Thoracic aorta (tissue), 2 donors: ENCODE data around the gene TKT. TPM values are rescaled to one million over a fixed set of nuclear protein-coding genes. Genes with fewer than 3 reads are reported as not detected.
A peak's percentile ranks its signal among the peaks of the same experiment; 100 is the strongest.

Experiments
- ATAC-seq: fragments of 150-250 bp; one replicate; pipeline ENCODE4 v1.8.0; 2017; ENCODE audit warnings: low read depth; ENCODE audit not compliant: insufficient number of reproducible peaks, low FRiP score
- DNase-seq: peaks from one replicate; pipeline ENCODE4 v3.0.0-alpha.2; 2020; ENCODE audit warnings: low spot score
- H3K27ac ChIP-seq, 2 donors: fragments of 200-600 bp; sonication (generic); 1 replicate in 1 of 2; 2 replicates in 1 of 2; pipeline ENCODE4 v1.5.1; 2016; ENCODE audit warnings: mild to moderate bottlenecking in 2 of 2, moderate library complexity in 2 of 2
- H3K27me3 ChIP-seq: fragments of 200-600 bp; sonication (generic); replicated peaks from 2 replicates; pipeline ENCODE4 v1.6.0; 2016; ENCODE audit warnings: mild to moderate bottlenecking; ENCODE audit not compliant: insufficient read depth
- H3K36me3 ChIP-seq: fragments of 200-600 bp; sonication (generic); one replicate; pipeline ENCODE4 v1.5.1; 2016
- H3K4me1 ChIP-seq, 2 donors: fragments of 200-600 bp; sonication (generic); 1 replicate in 1 of 2; 2 replicates in 1 of 2; pipeline versions ENCODE4 v1.5.1 to v1.6.0; 2016; ENCODE audit warnings: low read depth in 2 of 2, mild to moderate bottlenecking in 1 of 2; ENCODE audit not compliant: control insufficient read depth in 1 of 2
- H3K4me3 ChIP-seq: fragments of 200-600 bp; sonication (generic); 2 replicates; pipeline ENCODE4 v1.5.1; 2016; ENCODE audit warnings: mild to moderate bottlenecking
- H3K9me3 ChIP-seq: fragments of 200-600 bp; sonication (generic); 2 replicates; pipeline ENCODE4 v1.5.1; 2016
- total RNA-seq, 2 donors: library from RNA; depleted of rRNA; stranded (reverse); fragments of >200 nt; gene quantifications; one replicate each; pipeline versions ENCODE4 v1.1.0 to v1.2.3, GENCODE V29; 2016
- TF ChIP-seq, protein P1 (sequence below): fragments of 200-600 bp; sonication (generic); IDR thresholded peaks from one replicate; pipeline ENCODE4 v1.5.1; 2019; ENCODE audit warnings: antibody characterized with exemption

The TKT gene
- total RNA-seq, 2 donors from 2014 or later: 138 to 240 TPM

DNA sequence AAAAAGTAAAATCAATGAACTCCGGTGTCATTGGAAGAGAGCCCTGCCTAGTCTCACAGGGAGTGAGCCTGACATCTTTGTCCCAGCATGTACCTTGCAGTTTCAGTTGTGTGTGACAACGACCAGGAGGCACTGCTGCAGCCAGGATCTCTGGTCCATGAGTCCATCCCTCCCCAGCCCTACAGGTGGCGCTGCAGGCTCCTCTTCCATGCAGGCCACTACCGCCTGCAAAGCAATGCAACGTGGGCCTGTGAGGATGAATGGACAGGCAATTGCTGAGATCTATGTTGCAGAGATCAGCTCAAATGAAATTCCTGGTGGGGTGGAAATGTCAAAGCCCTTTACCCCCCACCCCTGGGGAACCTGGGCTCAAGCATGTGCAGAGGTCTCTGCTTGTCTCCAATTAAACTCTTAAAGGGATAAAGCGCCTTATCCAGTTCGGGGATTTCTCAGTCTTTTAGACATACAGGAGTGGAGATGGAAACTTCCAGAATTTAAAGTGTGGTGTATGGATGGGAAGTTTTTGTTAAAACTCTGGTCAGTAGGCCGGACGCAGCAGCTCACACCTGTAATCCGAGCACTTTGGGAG lies 35.8 kb downstream of the TKT start:
- ATAC-seq: peak; percentile 61
- DNase-seq: no peak

DNA sequence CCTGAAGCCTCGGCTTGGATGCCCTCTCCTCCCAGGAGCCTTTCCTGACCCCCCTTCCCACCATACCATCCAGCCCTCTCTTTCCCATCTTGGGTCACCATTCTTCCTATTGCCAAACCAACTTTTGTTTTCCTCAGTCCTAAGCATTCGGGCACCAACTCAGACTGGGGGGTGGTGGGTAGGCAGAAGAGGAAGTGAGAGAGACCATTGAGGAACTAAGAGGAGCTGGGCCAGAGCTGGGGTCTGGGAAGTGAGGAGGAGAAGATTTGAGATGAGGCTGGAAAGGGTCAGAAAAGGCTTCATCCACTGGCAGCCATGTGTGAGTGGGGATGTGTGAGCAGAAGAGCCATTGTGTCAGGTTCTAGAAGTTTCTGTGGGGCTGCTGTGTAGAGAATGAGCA lies 37.7 kb downstream of the TKT start:
- Histone ChIP-seq H3K4me1 (no peaks in the 10 kb centered on the region), H3K27me3 (no peaks in the 10 kb centered on the region), H3K27ac (no peak overlapping the region), H3K4me3 (no peak overlapping the region), H3K36me3 (no peaks in the 10 kb centered on the region), H3K9me3 (no peaks in the 10 kb centered on the region)
- ATAC-seq (no peak), DNase-seq (no peak)
- TF ChIP-seq, protein P1, sequence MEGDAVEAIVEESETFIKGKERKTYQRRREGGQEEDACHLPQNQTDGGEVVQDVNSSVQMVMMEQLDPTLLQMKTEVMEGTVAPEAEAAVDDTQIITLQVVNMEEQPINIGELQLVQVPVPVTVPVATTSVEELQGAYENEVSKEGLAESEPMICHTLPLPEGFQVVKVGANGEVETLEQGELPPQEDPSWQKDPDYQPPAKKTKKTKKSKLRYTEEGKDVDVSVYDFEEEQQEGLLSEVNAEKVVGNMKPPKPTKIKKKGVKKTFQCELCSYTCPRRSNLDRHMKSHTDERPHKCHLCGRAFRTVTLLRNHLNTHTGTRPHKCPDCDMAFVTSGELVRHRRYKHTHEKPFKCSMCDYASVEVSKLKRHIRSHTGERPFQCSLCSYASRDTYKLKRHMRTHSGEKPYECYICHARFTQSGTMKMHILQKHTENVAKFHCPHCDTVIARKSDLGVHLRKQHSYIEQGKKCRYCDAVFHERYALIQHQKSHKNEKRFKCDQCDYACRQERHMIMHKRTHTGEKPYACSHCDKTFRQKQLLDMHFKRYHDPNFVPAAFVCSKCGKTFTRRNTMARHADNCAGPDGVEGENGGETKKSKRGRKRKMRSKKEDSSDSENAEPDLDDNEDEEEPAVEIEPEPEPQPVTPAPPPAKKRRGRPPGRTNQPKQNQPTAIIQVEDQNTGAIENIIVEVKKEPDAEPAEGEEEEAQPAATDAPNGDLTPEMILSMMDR: no peak

More for the DNA sequence above, 35.8 kb downstream of the TKT start:
- H3K9me3 ChIP-seq: no peaks in the 10 kb centered on the region
- peaks cover 9% of the 10 kb centered on the region for H3K36me3 ChIP-seq
- H3K4me3 ChIP-seq: no peak overlapping the region
- no peaks in the 10 kb centered on the region for H3K27me3 ChIP-seq
- no peak overlapping the region for H3K27ac ChIP-seq
- no peaks in the 10 kb centered on the region for H3K4me1 ChIP-seq
- TF ChIP-seq, protein P1: peak; percentile 86

DNA sequence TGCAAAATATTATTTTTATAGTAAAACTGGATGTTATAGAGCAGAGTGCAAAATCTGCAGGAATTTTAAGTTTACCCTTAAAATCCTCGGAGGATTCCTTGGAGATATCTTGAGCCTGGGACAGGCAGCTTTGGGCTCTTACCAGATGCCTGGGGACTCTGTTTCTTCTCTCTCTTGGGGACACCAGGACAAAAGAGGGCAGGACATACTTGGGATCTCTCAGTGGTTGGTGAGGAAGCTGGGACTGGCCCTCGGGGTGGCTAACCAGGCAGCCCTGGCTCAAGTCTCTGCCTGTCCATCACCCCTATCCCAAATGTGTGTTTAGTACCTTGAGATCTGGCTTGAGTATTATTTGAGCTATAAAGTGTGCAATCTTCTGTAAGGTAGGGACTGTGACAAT lies 38.6 kb downstream of the TKT start:
- Histone ChIP-seq H3K36me3 (no peaks in the 10 kb centered on the region), H3K4me1 (no peaks in the 10 kb centered on the region), H3K4me3 (no peak overlapping the region), H3K27ac (no peak overlapping the region), H3K9me3 (no peaks in the 10 kb centered on the region), H3K27me3 (no peaks in the 10 kb centered on the region)
- TF ChIP-seq, protein P1: no peak
- DNase-seq (no peak), ATAC-seq (no peak)

- DNase-seq (no peak), ATAC-seq (no peak)
- no peaks in the 10 kb centered on the region for H3K27me3 ChIP-seq
- H3K4me1 ChIP-seq: no peaks in the 10 kb centered on the region
- no peaks in the 10 kb centered on the region for H3K36me3 ChIP-seq
- H3K27ac ChIP-seq: no peak overlapping the region
- TF ChIP-seq, protein P1: no peak
- no peak overlapping the region for H3K4me3 ChIP-seq
- no peaks in the 10 kb centered on the region for H3K9me3 ChIP-seq
Measured at GRCh38 chr3:53216723-53217122, 39.1 kb downstream of the TKT start.

GRCh38 chr3:53215816-53216215 lies 40.0 kb downstream of the TKT start:
- ATAC-seq: no peak
- Histone ChIP-seq H3K27me3 (no peaks in the 10 kb centered on the region), H3K4me3 (no peak overlapping the region), H3K36me3 (no peaks in the 10 kb centered on the region), H3K4me1 (no peaks in the 10 kb centered on the region), H3K27ac (no peak overlapping the region), H3K9me3 (no peaks in the 10 kb centered on the region)
- TF ChIP-seq, protein P1: no peak
- DNase-seq: no peak
